Measurements from ENCODE around the gene INTS1.
A peak's percentile ranks its signal among the peaks of the same experiment; 100 is the strongest.

INTS1 gene

GRCh38 chr7:1470901-1471300 is 33.3 kb downstream of the INTS1 start:
- TF ChIP-seq ZNF274 (IDR thresholded peaks at IDR 0.05; ENCODE audit: low read depth, low read length) = no peak
- H3K4me3 ChIP-seq (ENCODE audit: low read length) = no peak overlapping the region

- TF ChIP-seq ZNF274 (IDR thresholded peaks at IDR 0.05; ENCODE audit: low read depth, low read length) = no peak
- no peak overlapping the region for H3K4me3 ChIP-seq (ENCODE audit: low read length)
Observed at GRCh38 chr7:1468643-1469298, 35.4 kb downstream of the INTS1 start.

GRCh38 chr7:1468203-1468602 is 36.0 kb downstream of the INTS1 start:
- no peak overlapping the region for H3K4me3 ChIP-seq (ENCODE audit: low read length)
- TF ChIP-seq ZNF274 (IDR thresholded peaks at IDR 0.05; ENCODE audit: low read depth, low read length) = no peak

GRCh38 chr7:1466524-1467271 is 37.5 kb downstream of the INTS1 start:
- no peak overlapping the region for H3K4me3 ChIP-seq (ENCODE audit: low read length)
- TF ChIP-seq ZNF274 (IDR thresholded peaks at IDR 0.05; ENCODE audit: low read depth, low read length) = no peak

- no peak for TF ChIP-seq ZNF274 (IDR thresholded peaks at IDR 0.05; ENCODE audit: low read depth, low read length)
- H3K4me3 ChIP-seq (ENCODE audit: low read length) = no peak overlapping the region
Observed at GRCh38 chr7:1464694-1465093, 39.5 kb downstream of the INTS1 start.

- no peak overlapping the region for H3K4me3 ChIP-seq (ENCODE audit: low read length)
- no peak for TF ChIP-seq ZNF274 (IDR thresholded peaks at IDR 0.05; ENCODE audit: low read depth, low read length)
Observed at GRCh38 chr7:1463676-1464223, 40.4 kb downstream of the INTS1 start.

- TF ChIP-seq ZNF274 (IDR thresholded peaks at IDR 0.05; ENCODE audit: low read depth, low read length) = no peak
- no peak overlapping the region for H3K4me3 ChIP-seq (ENCODE audit: low read length)
Observed at GRCh38 chr7:1461646-1462375, 42.4 kb downstream of the INTS1 start.

- H3K4me3 ChIP-seq (ENCODE audit: low read length) = no peak overlapping the region; the same call in 1 of the 2 replicates
Observed at GRCh38 chr7:1460821-1461645, 43.2 kb downstream of the INTS1 start.

GRCh38 chr7:1459920-1460820 is 44.0 kb downstream of the INTS1 start:
- no peak for TF ChIP-seq ZNF274 (IDR thresholded peaks at IDR 0.05; ENCODE audit: low read depth, low read length)
- peak overlapping the region; percentile 67; the same call in 1 of the 2 replicates for H3K4me3 ChIP-seq (ENCODE audit: low read length)

More at GRCh38 chr7:1460821-1461645, 43.2 kb downstream of the INTS1 start:
- no peak for TF ChIP-seq ZNF274 (IDR thresholded peaks at IDR 0.05; ENCODE audit: low read depth, low read length)

- H3K4me3 ChIP-seq (ENCODE audit: low read length) = no peak overlapping the region; the same call in 1 of the 2 replicates
- TF ChIP-seq ZNF274 (IDR thresholded peaks at IDR 0.05; ENCODE audit: low read depth, low read length) = no peak
Observed at GRCh38 chr7:1459512-1459892, 44.7 kb downstream of the INTS1 start.

- H3K4me3 ChIP-seq (ENCODE audit: low read length) = peak within 1 kb of the TSS; percentile 79
- no peak for TF ChIP-seq ZNF274 (IDR thresholded peaks at IDR 0.05; ENCODE audit: low read depth, low read length)
Observed at GRCh38 chr7:1458683-1459511, 45.3 kb downstream of the INTS1 start, which contains the start of gene MICALL2. MICALL2 (minus strand) TSS chr7:1459470; CDS start chr7:1459326, 144 bp downstream.
